GM12872 (cell line): Measurements from ENCODE around the gene CHEK2.

ENCODE experiments used
- TF ChIP-seq, protein P1 (sequence below): IDR thresholded peaks from 3 replicates; pipeline ENCODE4 v1.5.1; 2011; ENCODE audit warnings: low read depth, mild to moderate bottlenecking, low read length, moderate library complexity; ENCODE audit not compliant: insufficient read depth

Gene CHEK2

DNA sequence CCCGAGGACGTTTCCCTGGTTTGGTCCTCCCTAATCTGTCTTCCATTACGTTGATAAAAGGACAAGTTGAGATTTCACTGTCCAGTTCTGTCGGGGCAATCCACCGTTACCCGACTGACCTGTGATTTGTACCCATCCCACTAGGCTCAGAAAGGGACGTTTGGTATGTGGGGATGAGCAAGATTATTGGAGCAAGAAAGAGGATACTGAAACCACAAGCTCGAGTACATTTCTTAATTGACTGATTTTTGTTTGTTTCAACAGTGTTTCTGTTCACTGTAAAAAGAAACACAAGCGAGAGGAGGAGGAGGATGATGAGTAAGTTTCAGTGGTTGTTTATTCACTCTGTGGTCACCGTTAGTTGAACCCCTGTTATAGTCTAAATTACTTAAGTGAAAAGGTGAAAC lies 31.8 kb upstream of the CHEK2 start:
- TF ChIP-seq, protein P1, sequence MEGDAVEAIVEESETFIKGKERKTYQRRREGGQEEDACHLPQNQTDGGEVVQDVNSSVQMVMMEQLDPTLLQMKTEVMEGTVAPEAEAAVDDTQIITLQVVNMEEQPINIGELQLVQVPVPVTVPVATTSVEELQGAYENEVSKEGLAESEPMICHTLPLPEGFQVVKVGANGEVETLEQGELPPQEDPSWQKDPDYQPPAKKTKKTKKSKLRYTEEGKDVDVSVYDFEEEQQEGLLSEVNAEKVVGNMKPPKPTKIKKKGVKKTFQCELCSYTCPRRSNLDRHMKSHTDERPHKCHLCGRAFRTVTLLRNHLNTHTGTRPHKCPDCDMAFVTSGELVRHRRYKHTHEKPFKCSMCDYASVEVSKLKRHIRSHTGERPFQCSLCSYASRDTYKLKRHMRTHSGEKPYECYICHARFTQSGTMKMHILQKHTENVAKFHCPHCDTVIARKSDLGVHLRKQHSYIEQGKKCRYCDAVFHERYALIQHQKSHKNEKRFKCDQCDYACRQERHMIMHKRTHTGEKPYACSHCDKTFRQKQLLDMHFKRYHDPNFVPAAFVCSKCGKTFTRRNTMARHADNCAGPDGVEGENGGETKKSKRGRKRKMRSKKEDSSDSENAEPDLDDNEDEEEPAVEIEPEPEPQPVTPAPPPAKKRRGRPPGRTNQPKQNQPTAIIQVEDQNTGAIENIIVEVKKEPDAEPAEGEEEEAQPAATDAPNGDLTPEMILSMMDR = no peak

DNA sequence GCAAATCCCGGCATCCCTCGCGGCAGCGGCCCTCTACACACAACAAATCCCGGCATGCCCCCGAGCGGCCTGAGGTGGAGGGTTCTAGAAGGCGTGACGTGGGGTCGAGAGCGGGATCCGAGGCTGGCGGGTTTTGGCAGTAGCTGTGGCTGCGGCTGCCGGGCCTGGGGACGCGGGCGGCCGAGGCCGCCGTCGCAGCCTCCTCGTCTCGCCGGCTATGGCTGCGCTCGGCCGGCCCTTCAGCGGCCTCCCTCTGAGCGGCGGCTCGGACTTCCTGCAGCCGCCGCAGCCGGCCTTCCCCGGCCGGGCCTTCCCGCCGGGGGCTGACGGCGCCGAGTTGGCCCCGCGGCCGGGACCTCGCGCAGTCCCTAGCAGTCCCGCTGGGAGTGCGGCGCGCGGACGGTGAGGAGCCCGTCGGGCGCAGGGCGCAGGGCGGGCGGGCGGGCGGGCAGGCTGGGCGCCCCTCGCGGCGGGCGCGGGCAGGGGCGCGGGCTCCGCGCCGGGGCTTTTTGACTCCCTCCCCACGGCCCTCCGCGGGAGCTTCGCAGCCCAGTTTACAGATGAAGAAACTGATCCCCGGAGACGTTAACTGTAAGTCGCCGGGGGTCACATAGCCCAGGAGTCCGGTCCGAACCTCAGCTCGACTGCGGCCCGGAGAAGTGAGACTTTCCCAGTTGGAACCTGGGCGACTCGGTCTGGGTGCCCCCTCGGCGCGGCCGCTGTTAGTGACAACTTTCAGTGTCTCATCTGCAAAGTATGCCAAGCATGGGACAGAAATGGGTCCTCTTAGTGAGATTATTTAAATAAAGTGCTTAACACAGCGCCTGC lies 31.2 kb upstream of the CHEK2 start, which contains the start of gene CCDC117:
TSS of gene CCDC117 (plus strand) at position 63 of the 828 bp plus-strand sequence. CDS start at position 218, 155 bp downstream.
- TF ChIP-seq, protein P1 = peak; percentile 20; the same call in 2 of the 3 replicates

DNA sequence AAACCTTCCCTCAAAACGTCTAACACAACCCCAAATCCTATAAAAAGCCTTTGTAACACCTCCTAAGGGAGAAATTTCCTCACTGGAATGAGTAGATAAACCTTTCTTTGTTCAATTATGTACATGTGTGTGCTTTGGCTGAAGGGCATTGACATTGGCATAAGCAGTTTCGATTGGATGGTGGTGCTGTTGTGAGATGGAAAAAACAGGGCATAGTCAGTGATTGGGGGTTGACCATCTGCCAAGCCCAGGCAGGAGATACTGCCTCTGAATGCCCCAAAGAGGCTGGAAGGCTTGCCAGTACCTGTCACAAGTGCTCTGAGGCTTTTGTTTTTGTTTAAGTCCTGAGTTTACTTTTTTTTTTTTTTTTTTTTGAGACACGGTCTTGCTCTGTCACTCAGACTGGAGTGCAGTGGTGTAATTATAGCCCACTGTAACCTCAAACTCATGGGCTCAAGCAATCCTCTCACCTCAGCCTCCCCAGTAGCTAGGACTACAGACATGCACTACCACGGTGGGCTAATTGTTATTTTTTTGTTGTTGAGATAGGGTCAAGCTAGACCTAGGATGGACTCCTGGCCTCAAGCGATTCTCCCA lies 29.7 kb upstream of the CHEK2 start:
- TF ChIP-seq, protein P1 = no peak

DNA sequence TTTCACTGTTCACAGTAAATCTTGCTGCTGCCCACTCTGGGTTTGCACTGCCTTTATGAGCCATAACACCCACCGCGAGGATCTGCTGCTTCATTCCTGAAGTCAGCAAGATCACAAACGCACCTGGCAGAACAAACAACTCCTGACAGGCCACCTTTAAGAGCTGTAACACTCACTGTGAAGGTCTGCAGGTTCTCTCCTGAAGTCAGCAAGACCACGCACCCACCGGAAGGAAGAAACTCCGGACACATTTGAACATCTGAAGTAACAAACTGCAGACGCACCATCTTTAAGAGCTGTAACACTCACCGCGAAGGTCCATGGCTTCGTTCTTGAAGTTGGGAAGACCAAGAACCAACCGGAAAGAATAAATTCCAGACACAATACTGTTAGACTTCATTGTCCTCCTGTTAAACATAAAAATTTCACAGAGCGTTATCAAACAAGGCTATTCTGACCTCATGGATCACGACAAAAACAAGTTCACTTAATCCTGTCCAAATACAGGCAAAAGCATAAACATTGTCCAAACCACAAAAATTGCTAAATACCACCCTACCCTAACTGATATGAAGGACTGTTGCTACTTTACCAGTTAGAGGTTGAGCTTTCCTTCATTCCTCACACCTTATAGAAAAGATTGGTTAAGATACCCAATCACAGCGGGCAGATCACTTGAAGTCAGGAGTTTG lies 27.9 kb upstream of the CHEK2 start:
- TF ChIP-seq, protein P1 = no peak

DNA sequence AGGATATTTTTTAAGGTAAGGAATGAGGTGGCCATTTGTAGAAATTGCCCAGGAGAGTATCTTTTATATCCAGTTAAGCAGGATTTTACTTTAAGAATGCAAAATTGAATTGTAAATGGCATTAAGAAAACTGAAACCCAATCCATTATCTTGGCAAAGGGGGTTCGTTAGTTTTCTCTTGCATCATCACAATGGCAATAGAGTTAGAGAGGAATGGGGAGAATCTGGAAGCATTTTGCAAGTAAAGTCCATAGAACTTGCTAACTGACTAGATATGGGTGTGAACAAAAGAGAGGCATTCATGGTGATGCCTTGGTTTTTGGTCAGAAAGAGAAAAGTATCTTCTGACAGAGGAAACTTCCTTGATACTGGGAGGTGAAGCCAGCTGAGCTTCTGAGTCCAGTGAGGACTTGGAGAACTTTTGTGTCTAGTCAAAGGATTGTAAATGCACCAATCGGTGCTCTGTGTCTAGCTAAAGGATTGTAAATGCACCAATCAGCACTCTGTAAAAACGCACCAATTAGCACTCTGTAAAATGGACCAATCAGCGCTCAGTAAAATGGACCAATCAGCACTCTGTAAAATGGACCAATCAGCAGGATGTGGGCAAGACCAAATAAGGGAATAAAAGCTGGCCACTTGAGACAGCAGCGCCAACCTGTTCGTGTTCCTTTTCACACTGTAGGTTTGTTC lies 27.2 kb upstream of the CHEK2 start:
- TF ChIP-seq, protein P1 = no peak

DNA sequence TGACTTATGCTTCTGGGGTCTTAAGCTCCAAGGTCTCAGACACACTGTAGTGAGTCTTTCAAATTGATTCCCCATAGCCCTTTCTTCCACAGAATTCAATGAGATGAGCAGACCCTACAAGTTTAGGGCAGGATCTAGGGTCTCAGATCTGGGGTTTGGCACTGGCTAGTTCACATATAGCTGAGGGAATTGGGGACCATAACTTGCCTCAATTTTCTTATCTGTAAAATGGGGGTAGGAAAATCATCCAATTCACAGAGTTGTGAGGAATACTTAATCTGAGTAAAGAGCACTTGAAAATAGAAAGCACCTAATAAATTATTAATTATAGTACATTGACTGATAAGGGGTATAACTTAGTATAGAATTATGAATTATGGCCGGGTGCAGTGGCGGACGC lies 25.0 kb upstream of the CHEK2 start:
- TF ChIP-seq, protein P1 = no peak

DNA sequence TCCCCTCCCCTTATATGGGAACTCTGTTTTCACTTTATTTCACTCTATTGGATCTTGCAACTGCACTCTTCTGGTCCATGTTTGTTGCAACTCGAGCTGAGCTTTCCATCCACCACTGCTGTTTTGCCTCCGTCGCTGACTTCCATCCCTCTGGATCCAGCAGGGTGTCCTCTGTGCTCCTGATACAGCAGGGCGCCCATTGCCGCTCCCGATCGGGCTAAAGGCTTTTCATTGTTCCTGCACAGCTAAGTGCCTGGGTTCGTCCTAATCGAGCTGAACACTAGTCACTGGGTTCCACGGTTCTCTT lies 19.8 kb upstream of the CHEK2 start:
- TF ChIP-seq, protein P1 = no peak
